ENCODE data around the gene KLF3. TPM values are rescaled to one million over a fixed set of nuclear protein-coding genes. Genes with fewer than 3 reads are reported as not detected.

The KLF3 gene
- total and polyA plus RNA-seq, 9 of the 15 experiments (the other 6 are each of a cell fraction or from before 2014, with no cell fraction given): 9.9 to 47.2 (median 18.1) TPM

- Histone ChIP-seq H3K36me3 (ENCODE audit: control insufficient read depth, insufficient read depth, low read length) (no peaks in the 10 kb centered on the region), H2AFZ (ENCODE audit: low read depth, low read length) (no peak overlapping the region), H3K9ac (ENCODE audit: insufficient read depth in 1 of 2, low read depth in 2 of 2, low read length in 2 of 2) (no peak overlapping the region), H3K4me1 (replicated peaks in 1 of 2; ENCODE audit: control insufficient read depth in 2 of 2, insufficient read depth in 2 of 2, low read length in 2 of 2) (peaks cover 6% of the 10 kb centered on the region in 2 experiments; a peak in 3 of 5 replicates), H3K4me2 (ENCODE audit: insufficient read depth, low read length) (no peak overlapping the region), H4K20me1 (replicated peaks; ENCODE audit: control insufficient read depth, insufficient read depth, low read length) (no peaks in the 10 kb centered on the region), H3K9me3 (replicated peaks; ENCODE audit: control insufficient read depth, insufficient read depth, low read depth, low read length) (no peaks in the 10 kb centered on the region), H3K4me3 (no peak overlapping the region), H3K27me3 (ENCODE audit: control insufficient read depth in 2 of 2, insufficient read depth in 2 of 2, low read length in 2 of 2) (no peaks in the 10 kb centered on the region; a peak in 1 of 5 replicates), H3K9me1 (ENCODE audit: control insufficient read depth, insufficient read depth, low read length) (no peaks in the 10 kb centered on the region), H3K79me2 (ENCODE audit: control insufficient read depth, insufficient read depth, low read length) (no peaks in the 10 kb centered on the region), H3K27ac (ENCODE audit: extremely low read depth, low read depth, low read length) (no peak overlapping the region)
- intact Hi-C loops (cut with micrococcal nuclease) (no loop called here), in situ Hi-C loops (cut with MboI) (no loop called here)
- POLR2A ChIA-PET: interaction anchor here (0.8 to 2.3 kb wide), 2 partner anchors 12 to 25 kb away, joined by 3 to 9 read pairs; no protein-coding TSS in a partner anchor
- no peak for DNase-seq (ENCODE audit: extremely low read depth in 1 of 4, low spot score in 3 of 4)
- no peak for TF ChIP-seq EWSR1 (IDR thresholded peaks at IDR 0.05; ENCODE audit: borderline replicate concordance, low read depth, partially characterized antibody)
- no peak for TF ChIP-seq SOX6 (IDR thresholded peaks at IDR 0.05)
- no peak for TF ChIP-seq ZNF583 (CRISPR knock-in tag; IDR thresholded peaks at IDR 0.05)
- no peak for TF ChIP-seq ZNF146 (CRISPR knock-in tag; IDR thresholded peaks at IDR 0.05; ENCODE audit: unreplicated experiment)
- no peak for TF ChIP-seq ZNF717 (CRISPR knock-in tag; IDR thresholded peaks at IDR 0.05)
- TF ChIP-seq CBX5 (IDR thresholded peaks at IDR 0.05; ENCODE audit: borderline replicate concordance, low read depth): no peak
- no peak for TF ChIP-seq ATF3 (IDR thresholded peaks at IDR 0.05)
- TF ChIP-seq ATF3 (CRISPR knock-in tag; conservative IDR thresholded peaks at IDR 0.05): no peak
- no peak for TF ChIP-seq HMGXB4 (CRISPR knock-in tag; IDR thresholded peaks at IDR 0.05)
- TF ChIP-seq CEBPB (tag; IDR thresholded peaks at IDR 0.05): no peak
- no peak for TF ChIP-seq CTCF (IDR thresholded peaks at IDR 0.05 in 2 of 3, conservative IDR thresholded peaks at IDR 0.05 in 1 of 3; ENCODE audit: insufficient read depth in 2 of 3, low read depth in 1 of 3, low read length in 3 of 3)
- no peak for TF ChIP-seq ZFPM2 (CRISPR knock-in tag; IDR thresholded peaks at IDR 0.05)
- ATAC-seq: no peak
- no peak for FAIRE-seq
- BruUV-seq (replicated peaks): no TSS peak
- CTCF ChIA-PET (ENCODE audit: low intra/inter-chr PET ratio): no interaction called here
- 26% methylated on average over 4 of the region's 4 CpGs for WGBS (ENCODE audit: insufficient coverage, low coverage, missing lambda C conversion rate)
Observed at GRCh38 chr4:38723114-38723513, 59.1 kb downstream of the KLF3 start.

Data from K562 (cell line).